Sigmoid colon (tissue), 4 donors: ENCODE measurements around the gene KLF5.

Experiments used
- EP300 ChIP-seq, 4 donors: sonication (generic); formaldehyde crosslinking; IDR thresholded peaks; one replicate each; pipeline ENCODE4 v1.6.1; 2017; ENCODE audit warnings: antibody characterized with exemption in 4 of 4
- POLR2A ChIP-seq, 2 donors: fragments of 450-650 bp; IDR thresholded peaks; one replicate each; pipeline ENCODE4 v1.6.1; 2016; ENCODE audit warnings: antibody characterized with exemption in 2 of 2, mild to moderate bottlenecking in 2 of 2, moderate library complexity in 2 of 2
- TF ChIP-seq, protein P1 (sequence below), 4 experiments: fragments of 450-650 bp in 3 of 4; fragments of 200-600 bp in 1 of 4; IDR thresholded peaks; one replicate each; pipeline ENCODE4 v1.5.1; 2016 to 2019; ENCODE audit warnings: antibody characterized with exemption in 4 of 4, mild to moderate bottlenecking in 3 of 4, moderate library complexity in 2 of 4

DNA sequence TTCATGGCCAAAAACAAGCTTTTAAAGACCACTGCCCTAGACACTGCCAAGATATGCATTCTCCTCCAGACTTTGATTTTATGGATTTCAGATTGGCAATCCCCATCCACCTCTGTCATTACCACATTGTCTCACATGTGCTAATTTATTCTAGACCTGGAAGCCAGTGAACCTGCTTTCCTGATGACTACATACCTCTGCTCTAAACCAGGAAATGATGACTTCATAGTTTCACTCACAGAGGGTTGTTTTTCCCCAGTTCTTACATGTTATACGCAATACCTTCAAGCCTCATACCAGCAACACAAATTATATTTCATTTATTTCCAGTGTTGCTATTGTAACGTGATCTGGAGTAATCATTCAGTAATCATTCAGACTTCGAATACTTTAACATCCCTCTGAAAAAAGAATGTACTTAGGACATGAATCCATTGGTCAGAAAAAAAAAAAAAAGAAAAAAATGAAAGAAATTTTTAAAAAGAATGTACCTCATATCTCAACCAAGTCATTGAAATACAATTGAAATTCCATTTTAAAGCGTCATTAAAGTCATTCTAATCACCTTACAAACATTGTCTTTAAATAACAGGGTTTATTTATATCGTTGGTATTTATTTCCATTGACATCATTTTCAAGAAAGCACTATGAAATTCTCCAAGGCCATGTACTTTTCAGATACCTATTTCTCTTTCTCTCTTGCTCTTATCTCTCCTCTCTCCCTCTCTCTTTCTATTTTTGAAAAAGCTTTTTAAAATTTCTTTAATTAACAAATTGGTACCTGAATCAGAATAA is 33.4 kb upstream of the KLF5 start:
- TF ChIP-seq, protein P1, sequence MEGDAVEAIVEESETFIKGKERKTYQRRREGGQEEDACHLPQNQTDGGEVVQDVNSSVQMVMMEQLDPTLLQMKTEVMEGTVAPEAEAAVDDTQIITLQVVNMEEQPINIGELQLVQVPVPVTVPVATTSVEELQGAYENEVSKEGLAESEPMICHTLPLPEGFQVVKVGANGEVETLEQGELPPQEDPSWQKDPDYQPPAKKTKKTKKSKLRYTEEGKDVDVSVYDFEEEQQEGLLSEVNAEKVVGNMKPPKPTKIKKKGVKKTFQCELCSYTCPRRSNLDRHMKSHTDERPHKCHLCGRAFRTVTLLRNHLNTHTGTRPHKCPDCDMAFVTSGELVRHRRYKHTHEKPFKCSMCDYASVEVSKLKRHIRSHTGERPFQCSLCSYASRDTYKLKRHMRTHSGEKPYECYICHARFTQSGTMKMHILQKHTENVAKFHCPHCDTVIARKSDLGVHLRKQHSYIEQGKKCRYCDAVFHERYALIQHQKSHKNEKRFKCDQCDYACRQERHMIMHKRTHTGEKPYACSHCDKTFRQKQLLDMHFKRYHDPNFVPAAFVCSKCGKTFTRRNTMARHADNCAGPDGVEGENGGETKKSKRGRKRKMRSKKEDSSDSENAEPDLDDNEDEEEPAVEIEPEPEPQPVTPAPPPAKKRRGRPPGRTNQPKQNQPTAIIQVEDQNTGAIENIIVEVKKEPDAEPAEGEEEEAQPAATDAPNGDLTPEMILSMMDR (IDR thresholded peaks at IDR 0.05): no peak
- TF ChIP-seq POLR2A (IDR thresholded peaks at IDR 0.05) (no peak), EP300 (IDR thresholded peaks at IDR 0.05) (no peak)
